Stimulated activated CD8-positive, alpha-beta memory T cell treated with anti-CD3 and anti-CD28 coated beads, Interleukin-15, amount 100 ng/mL, for 4 hours (primary cell): ENCODE measurements around the gene RAB14.
A peak's percentile ranks its signal among the peaks of the same experiment; 100 is the strongest.
"Not testable (repeated sequence)": the region's sequence is repeated elsewhere in the genome, so short reads cannot be mapped to it uniquely, and the experiment has no call there.

Experiments used
- DNase-seq, 2 donors: peaks; one replicate each; pipeline ENCODE4 v3.0.0-alpha.2; 2020; ENCODE audit warnings: low read depth in 2 of 2

Gene RAB14

DNA sequence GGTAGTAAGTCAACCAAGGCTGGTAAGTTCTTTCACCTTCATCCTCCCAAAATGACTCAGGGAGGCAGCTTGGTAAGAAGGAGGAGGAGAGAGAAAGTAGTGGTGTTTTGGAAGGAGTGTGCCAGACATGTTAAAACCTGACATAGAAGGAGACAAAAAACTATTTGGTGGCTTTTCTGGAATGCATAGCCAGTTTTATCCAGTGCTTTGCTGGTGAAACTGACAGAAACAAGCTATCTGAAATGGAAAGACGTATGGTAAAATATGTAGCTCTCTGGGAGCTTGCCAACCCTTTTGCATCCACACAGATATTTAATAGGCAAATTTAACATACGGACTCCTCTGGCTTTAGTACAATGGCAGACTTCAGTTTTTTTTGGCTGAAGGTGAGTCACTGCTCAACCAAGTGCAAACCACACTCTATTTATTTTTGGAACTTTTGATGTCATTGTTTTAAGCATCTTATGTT, 45.4 kb downstream of the RAB14 start:
- DNase-seq, result no peak

DNA sequence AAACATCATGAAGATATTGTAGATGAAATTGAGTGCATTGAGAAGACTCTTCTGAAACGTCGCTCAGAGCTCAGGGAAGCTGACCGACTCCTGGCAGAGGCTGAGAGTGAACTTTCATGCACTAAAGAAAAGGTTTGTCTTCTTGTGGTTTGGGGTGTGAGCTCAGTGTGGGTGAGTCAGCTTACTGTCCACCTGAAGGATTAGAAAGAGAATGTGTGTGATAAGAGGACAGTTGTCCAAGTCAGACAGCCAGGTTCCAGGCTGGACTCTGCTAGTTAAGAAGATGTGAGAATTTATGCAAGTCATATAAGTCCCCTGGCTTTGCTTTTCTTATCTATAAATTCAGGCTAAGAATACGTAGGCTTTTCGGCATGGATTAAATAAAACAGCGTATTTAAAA, 46.9 kb downstream of the RAB14 start:
- DNase-seq, result no peak

DNA sequence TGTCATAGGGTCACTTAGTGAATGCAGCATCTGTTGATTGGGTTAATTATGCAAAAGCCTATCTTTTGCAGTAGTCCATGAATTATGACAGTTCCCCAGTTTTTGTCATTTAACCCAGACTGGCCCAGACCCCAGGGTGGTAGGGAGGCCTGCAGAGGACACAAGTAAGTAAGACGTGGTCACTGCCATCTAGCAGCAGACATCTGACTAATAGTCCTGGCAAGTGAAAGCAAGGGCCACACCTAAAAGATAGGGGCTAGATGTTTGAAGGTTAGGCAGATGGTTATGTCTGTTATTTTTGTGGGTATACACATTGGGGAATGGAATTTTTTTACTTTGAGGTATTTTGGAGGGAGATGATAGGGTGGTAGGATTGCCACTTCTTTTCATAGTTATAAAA, 48.0 kb downstream of the RAB14 start:
- no peak for DNase-seq

DNA sequence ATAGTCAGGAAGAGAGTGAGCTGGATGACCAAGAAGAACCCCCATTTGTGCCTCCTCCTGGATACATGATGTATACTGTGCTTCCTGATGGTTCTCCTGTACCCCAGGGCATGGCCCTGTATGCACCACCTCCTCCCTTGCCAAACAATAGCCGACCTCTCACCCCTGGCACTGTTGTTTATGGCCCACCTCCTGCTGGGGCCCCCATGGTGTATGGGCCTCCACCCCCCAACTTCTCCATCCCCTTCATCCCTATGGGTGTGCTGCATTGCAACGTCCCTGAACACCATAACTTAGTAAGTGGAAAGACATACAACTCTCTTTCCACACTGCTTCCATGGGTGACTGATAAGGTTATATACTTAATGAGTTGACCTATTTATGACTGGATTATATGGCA, 51.5 kb downstream of the RAB14 start:
- DNase-seq, result no peak

DNA sequence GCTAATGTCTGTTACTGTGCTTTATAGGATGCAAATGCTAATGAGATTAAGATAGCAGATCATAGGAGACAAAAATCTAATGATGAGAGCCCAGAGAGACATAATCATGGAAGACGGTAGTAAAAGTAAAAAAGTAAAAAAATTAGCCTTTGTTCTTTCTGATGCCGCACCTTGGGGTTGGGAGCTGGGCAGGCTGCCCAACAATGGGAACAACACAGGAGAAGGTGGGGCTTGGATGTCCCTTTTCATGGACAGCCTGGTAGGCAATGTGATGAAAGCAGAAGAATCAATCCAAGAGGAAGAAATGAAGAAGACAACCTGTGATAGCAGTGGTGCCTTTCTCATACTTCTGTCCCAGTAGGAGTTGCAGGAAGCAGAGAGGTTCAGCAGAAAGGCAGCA, 57.2 kb downstream of the RAB14 start:
- DNase-seq, result no peak

DNA sequence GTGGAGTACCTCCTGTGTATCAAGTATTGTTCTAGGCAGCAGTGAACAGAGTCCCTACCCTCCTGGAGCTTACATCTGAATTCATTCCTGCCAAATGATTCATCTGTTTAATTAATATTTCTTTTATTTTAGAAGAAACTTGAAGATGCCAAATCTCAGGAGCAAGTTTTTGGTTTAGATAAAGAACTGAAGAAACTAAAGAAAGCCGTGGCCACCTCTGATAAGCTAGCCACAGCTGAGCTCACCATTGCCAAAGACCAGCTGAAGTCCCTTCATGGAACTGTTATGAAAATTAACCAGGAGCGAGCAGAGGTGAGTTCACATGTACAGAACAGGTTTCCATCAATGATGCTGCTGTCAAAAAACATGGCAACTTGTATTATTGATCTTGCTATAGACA, 57.9 kb downstream of the RAB14 start:
- no peak for DNase-seq

DNA sequence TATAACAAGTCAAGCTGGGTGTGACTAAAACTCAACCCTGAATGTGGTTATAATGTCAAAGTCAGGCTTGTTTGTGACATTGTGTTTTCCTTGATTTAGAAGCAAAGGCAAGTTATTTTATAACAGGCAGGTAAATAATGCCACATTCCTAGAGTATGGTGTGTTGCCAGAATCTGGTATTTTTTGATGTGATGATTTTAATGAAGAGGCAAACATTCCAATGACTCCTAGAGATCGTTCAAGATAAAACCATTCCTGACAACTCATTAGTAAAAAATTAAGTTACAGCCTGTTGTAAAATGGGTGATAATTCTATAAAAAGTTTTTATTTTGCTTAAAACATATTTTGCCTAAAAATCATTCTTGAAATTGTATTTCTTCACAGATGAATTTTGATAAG, 60.0 kb downstream of the RAB14 start:
- DNase-seq, result no peak

DNA sequence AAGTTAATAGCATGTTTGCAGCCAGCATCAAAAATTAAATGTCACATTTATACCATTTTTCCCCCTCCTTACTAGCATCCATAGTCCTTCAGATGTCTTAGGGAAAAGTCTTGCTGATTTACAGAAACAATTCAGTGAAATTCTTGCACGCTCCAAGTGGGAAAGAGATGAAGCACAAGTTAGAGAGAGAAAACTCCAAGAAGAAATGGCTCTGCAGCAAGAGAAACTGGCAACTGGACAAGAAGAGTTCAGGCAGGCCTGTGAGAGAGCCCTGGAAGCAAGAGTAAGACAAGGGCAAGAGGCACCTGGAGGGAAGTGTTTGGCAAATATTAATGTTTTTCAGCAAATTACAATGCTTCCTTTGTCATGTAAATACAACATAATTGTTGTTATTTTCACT, 60.4 kb downstream of the RAB14 start:
- no peak for DNase-seq

DNA sequence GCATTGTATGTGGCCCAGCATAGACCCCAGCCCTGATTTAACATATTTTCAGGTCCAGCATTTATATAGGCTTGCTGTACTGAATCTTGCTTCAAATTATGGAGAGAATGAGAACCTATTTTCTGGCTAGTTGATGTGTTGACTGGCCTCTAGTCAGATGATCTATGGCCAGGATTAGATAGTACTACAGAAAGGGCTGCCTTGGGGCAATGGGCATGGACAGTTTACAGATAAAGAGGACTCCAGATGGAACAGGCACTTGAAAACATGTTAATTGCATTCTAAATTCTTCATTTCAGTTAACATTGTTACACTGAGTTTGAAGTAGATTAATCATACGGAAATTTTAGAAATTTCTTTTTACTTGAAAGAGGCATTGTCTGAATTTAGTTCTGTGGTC, 61.5 kb downstream of the RAB14 start:
- no peak for DNase-seq

DNA sequence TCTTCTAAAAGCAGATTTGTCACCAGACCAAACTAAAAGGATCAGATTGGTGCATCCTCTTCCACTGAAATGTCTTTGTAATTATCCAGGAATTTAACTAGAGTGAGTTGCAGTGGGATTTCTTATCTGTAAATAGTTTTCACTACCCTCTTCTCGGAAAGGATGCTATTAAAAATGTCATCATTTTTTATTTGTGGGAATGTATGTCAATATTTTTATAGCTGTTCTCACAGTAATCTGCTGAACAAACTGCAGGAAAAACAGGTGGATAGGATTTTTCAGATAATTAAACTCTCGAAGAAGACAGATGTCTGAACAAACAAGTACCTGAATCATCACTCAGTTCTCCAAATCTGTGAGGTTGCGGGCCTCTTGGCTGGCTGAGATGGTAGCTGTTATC, 62.7 kb downstream of the RAB14 start:
- no peak for DNase-seq

DNA sequence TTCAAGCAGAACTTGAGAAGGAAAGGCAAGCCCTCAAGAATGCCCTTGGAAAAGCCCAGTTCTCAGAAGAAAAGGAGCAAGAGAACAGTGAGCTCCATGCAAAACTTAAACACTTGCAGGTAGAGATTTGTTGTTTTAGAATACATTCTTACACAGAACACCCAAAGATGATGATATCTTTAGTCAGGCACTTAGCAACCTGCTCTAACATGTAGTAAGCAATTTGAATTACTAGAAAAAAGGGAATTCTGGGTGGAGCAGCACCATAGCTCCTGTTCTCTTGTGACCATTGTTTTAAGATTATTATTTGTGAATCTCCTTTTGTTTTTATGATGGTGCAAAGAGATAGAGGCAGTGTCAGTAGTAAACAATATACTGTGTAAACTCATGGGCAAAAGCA, 63.1 kb downstream of the RAB14 start:
- no peak for DNase-seq

DNA sequence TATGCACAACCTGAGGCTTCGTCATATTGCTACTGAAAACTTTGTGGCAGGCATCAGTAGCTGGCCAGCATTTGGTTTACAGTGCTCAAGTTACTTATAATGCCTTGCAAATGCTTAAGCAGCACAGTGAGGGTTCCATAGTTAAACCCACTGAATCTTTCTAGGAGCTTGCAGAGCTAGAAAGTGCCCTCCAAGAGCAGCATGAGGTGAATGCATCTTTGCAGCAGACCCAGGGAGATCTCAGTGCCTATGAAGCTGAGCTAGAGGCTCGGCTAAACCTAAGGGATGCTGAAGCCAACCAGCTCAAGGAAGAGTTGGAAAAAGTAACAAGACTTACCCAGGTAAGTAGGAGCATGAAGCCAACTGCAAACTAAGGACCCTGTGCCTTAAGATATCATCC, 66.0 kb downstream of the RAB14 start:
- no peak for DNase-seq

DNA sequence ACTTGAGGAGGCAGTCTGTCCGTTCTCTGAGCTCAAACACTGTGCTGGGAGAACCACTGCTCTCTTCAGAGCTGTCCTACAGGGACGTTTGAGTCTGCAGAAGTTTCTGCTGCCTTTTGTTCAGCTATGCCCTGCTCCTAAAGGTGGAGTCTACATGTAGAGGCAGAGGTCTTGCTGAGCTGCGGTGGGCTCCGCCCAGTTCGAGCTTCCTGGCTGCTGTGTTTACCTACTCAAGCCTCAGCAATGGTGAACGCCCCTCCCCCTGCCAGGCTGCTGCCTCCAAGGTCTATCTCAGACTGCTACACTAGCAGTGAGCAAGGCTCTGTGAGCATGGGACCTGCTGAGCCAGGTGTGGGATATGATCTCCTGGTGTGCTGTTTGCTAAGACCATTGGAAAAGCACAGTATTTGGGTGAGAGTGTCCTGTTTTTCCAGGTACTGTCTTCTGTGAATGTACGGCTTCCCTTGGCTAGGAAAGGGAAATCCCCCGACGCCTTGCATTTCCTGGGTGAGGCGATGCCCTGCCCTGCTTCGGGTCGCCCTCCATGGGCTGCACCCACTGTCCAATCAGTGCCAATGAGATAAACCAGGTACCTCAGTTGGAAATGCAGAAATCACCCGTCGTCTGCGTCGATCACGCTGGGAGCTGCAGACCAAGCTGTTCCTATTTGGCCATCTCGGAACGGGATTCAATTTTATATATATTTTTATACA, 68.4 kb downstream of the RAB14 start:
- peak; percentile 22 to 30 for DNase-seq

DNA sequence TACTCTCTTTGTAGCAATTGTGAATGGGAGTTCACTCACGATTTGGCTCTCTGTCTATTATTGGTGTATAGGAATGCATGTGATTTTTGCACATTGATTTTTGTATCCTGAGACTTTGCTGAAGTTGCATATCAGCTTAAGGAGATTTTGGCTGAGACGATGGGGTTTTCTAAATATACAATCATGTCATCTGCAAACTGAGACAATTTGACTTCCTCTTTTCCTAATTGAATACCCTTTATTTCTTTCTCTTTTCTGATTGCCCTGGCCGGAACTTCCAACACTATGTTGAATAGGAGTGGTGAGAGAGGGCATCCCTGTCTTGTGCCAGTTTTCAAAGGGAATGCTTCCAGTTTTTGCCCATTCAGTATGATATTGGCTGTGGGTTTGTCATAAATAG, 72.3 kb downstream of the RAB14 start:
- DNase-seq, result not testable (repeated sequence)
